HG03045 (cell line): ENCODE results near the gene NPTXR.

Experiments
- ATAC-seq: cut with Tn5 transposase; IDR thresholded peaks from one replicate; pipeline ENCODE4 v1.9.1; 2021; ENCODE audit warnings: mild to moderate bottlenecking, moderate library complexity; ENCODE audit not compliant: unreplicated experiment

NPTXR gene

GRCh38 chr22:38853196-38853651, 9.4 kb upstream of the NPTXR start:
- ATAC-seq = no peak

DNA sequence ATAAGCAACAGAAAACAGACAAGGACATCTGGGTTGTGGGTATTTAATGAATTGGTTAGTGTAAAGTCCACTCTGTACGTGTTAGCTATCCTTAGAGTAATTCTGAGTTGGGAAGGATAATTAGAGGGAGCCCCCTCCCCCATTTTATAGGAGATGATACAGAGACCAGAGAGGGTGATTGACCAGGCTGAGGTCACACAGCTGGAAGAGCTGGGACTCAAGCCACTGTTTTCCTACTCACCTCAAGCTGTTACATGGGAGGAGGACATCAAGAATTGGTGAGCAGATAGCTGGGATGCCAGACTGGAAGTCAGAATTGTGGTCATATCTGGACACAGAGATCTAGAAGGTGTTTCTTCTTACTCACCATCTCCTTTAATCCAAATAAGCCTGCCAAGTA, 8.7 kb upstream of the NPTXR start:
- ATAC-seq = no peak

- no peak for ATAC-seq
These were observed 7.4 kb upstream of the NPTXR start for GRCh38 chr22:38850941-38851849.

- no peak for ATAC-seq
These were observed 6.6 kb upstream of the NPTXR start for GRCh38 chr22:38850399-38850798.

- no peak for ATAC-seq
These were observed 6.0 kb upstream of the NPTXR start for GRCh38 chr22:38849811-38850210.

DNA sequence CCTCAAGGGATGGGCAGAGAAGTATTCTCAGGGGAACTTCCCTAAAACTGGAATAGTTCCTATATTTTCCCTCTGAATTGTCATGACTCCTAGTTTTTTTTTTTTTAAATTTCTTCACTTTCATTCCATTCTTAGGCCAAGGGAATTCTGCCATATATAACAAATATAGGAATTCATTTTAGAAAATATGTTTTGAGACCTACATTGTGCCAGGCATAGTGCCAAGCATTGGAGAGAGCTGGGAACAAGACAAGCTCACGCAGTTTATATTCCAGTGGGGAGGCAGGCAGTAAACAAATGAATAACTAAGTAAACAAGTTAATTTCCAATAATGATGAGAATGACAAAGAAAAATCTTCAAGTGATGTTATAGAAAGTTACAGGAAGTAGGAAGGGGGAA, 2.6 kb upstream of the NPTXR start:
- no peak for ATAC-seq

GRCh38 chr22:38845004-38845740, 1.3 kb upstream of the NPTXR start:
- ATAC-seq = no peak

DNA sequence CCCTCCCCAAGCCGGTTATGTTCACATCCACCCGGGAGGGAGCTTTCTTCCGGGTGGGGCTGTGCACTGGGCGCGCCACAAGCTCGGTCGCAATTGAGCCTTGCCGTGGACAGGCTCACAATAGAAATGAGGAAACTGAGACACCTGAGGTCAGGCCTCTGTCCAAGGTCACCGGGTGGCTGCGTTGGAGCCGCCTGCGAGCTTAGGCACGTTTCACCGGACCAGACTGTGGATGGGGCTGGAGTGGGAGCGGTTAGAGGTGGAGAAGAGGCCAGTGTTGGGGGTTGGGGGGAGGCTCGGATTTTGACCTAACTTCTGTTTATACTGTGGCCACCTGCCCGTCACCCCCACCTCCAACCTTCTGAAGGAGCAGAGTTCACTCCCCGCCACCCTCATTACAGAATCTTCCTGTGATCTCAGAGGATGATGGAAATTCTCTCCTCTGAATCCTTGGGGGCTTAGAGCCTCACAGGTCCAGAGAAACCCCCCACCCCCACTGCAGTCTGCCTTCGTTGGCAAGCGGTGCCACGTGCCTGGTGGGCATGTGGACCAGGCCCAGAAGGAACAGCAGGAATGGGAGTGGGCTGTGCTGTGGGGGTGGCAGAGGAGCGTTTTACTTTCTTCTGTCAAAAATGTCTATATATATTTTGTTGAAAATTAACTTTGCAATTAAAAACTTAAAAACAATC, 631 bp upstream of the NPTXR start:
- ATAC-seq = no peak

- ATAC-seq = no peak
These were observed 599 bp downstream of the NPTXR start for GRCh38 chr22:38843201-38843656.

GRCh38 chr22:38842512-38843200, 1.2 kb downstream of the NPTXR start:
- no peak for ATAC-seq

DNA sequence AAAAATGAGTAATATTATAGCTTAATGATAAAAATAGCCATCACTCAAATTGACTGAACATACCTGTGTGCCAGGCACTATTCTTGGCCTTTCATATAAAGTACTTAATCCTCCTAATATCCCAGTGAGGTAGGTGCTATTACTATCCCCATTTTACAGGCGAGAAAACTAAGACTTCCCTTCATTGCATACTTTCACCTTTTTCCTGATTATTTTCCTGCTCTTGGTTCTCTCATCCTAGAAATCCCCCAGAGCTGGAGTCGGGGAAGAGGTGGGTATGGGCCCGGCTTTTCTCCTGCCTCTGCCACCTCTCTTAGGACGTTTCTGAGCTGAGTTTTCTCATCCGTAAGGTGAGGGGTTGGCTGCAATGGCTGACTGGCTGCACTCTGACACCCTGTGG, 2.2 kb downstream of the NPTXR start:
- no peak for ATAC-seq

- no peak for ATAC-seq
These were observed 2.6 kb downstream of the NPTXR start for GRCh38 chr22:38841211-38841610.

DNA sequence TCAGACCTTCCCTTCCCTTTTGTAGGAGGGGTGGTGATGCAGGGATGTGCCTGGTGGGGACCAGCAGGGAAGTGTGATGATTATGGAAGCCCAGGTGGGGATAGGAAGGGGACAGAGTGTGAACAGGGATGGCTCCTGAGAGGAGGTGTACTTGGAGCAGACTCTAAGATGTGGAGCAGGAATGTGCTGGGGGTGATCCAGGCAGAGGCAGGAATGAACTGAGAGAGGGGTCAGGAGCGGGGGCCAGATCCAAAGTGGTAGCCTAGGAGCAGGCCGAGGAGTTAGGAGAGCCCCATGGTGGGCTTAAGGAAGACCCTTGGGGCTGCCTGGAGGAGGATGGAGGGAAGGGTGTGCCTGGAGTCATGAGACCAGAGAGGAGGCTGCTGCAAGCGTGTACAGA, 3.7 kb downstream of the NPTXR start:
- no peak for ATAC-seq

DNA sequence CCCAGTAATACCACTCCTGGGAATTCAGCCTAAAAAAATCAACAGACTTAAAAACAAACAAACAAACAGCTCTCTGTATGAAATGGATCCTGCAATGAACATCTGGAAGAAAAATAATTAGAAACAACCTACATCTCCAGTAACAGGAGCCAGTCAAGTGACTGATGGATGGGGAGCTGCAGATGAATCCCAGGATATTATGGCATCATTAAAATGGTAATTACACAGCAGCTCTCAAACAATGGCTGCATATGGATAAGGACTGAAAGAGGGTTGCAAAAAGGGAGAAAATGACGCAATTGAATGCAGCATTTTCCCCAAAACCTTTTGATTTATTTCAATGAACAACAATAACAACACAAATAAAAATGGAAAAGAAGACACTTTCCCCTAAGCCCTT, 4.1 kb downstream of the NPTXR start:
- no peak for ATAC-seq

DNA sequence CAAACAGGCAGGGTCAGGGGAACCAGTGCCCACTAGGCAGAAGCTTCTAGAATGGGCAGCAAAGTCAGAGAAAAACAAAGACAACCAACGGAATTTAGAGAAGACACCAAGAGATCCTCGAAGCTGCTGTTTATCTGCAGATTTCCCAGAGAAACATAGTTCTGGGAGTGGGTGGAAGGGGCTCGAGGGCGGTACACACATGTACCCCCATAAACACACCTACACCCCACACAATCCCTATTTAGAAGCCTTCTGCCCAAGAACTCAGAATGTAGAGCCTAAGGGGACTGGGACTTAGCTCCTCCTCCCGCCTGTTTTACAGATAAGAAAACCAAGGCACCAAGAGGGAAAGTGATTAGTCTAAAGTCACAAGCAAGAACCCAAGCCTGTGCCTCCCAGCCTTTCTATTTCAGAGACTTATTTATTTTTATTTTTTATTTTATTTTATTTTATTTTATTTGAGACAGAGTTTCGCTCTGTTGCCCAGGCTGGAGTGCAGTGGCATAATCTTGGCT, 6.4 kb downstream of the NPTXR start:
- ATAC-seq = no peak

GRCh38 chr22:38835888-38836301, 7.9 kb downstream of the NPTXR start:
- no peak for ATAC-seq

DNA sequence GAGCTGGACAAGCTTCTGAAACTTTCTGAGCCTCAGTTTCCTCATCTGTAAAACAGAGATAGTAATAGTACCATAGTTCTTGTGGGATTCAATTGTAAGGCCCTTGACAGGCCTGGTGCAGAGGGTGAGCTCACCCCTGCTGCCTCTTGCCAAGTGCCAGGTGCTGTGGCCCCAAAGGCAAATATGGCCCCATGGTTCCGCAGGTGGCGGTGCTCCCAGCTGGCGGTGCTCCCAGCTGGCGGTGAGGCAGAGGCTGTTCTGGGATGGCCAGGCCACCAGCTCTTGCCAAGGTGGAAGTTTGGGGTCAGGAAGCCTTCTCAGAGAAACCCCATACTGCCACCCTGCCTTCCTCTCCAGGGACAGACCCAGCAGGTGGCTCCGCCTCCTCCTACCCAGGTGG, 8.8 kb downstream of the NPTXR start:
- no peak for ATAC-seq

- ATAC-seq = no peak
These were observed 9.4 kb downstream of the NPTXR start for GRCh38 chr22:38834215-38834953.

GRCh38 chr22:38833061-38833460, 10.8 kb downstream of the NPTXR start:
- no peak for ATAC-seq
